ENCODE results near the gene BAHD1.

The BAHD1 gene

DNA sequence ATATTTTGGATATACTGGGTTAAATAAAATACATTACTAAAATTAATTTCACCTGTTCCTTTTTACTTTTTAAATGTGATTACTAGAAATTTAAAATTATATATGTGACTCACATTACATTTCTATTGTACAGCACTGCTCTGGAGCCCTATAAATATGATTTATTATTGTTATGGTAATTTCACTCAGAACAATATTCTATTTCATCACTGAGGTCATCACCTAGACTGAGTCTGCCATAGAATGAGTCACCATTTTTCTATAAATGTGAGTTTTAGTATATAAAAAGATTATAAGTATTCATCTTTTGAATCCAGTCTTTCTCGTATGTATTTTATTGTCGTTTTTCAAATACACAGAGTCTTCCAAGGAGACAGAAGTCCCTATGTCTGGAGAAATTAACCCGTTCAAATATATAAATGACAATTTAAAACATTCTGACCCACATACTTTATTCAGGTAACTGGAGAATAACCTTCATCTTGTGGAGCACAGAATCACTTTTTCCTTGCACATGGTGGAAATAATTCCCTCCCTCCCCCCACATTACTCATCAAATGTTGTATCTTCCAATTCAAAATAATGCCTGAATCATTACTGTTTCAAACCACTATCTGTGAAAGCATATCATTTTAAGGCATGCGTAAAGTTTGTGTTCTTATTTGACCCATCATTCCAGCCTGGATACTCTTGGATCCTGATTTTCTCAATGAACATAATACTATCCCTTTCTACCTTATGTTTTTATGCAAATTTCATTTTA, 60.0 kb downstream of the BAHD1 start:
- DNase-seq, result no peak

DNA sequence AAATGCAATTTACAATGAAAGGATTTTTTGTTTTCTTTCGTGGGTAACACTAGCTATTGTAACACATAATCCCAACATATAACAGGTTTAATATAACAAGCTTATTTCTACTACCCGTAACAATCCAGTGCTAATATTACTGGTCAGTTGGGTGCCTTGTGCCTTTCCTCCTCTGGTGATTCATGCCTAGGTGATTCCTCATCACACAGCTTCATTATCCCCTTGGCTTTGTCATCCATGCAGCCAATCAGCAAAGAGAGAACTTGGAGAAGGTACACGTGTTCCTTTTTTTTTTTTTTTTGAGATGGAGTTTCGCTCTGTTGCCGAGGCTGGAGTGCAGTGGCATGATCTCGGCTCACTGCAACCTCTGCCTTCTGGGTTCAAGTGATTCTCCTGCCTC, 60.7 kb downstream of the BAHD1 start:
- DNase-seq, result no peak

GRCh38 chr15:40506964-40507571, 66.3 kb downstream of the BAHD1 start:
- DNase-seq, result no peak

- no peak for DNase-seq
Observed at GRCh38 chr15:40508216-40508615, 67.5 kb downstream of the BAHD1 start.

DNA sequence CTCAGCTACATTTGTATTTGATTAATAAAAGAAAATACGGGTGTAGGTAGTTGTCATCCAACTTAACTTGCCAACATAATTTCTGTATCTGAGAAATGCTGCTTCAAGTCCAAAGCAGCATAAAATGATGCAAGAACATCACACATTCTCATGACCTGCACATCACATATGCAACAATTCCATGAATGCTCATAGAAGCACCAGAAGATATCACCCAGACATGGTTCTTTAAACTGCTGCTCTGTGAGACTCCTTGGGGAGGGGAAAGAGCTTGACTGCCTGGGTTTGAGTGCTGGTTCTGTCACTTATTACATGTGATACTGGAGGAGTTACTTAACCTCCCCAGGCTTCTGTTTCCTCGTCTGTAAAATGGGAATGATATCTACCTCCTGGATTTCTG, 69.4 kb downstream of the BAHD1 start:
- DNase-seq, result no peak

GRCh38 chr15:40511093-40511471, 70.3 kb downstream of the BAHD1 start:
- no peak for DNase-seq

DNA sequence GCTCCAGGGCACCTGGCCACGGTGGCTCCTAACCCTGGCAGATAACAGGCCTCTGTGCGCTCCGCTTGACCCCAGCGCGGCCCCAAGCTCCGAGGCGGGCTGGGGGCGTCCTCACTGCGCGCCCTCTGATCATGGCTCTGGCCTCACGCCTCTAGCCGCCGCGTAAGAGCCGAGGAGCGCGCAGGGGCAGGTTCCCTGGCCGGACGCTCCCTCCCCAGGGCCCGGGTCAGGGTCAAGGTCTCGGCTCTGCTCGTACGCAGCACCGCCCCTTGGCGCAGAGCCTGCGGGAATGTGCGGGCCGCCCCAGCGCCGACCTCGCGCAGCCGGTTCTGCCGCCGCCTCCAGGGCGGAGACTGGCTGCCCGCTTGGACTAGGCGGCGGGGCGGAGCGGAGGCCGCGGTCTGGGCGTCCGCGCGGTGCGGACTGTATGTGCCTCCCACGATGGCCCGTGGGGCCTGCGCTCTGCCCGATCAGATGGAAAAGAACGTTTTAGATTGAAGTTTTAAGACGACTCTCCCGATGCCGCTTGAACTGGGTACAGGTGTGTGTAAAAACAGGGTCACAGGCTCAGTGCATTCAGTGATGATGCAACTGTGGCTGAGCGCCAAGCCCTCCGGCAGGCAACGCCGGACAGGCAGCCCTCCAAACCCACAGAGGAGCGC, 70.8 kb downstream of the BAHD1 start:
- DNase-seq, result no peak

GRCh38 chr15:40512440-40512839, 71.7 kb downstream of the BAHD1 start:
- no peak for DNase-seq

GRCh38 chr15:40513609-40514008, 72.9 kb downstream of the BAHD1 start:
- no peak for DNase-seq

- DNase-seq, result no peak
Observed at GRCh38 chr15:40516322-40516721, 75.6 kb downstream of the BAHD1 start.

Data from T1000 (cell line).